ENCODE data around the gene AUTS2. TPM values are rescaled to one million over a fixed set of nuclear protein-coding genes. Genes with fewer than 3 reads are reported as not detected.

The AUTS2 gene
- total RNA-seq, 1 experiment from 2014 or later = 256 TPM

- Mint-ChIP-seq H3K27ac (no peak overlapping the region), H3K36me3 (ENCODE audit: insufficient read depth in 1 of 3, low read depth in 3 of 3) (no peaks in the 10 kb centered on the region), H3K4me3 (no peak overlapping the region), H3K4me1 (peaks cover 4 to 14% of the 10 kb centered on the region in 2 experiments), H3K9me3 (no peaks in the 10 kb centered on the region), H3K27me3 (ENCODE audit: low read depth) (no peaks in the 10 kb centered on the region)
- no peaks in the 10 kb centered on the region for H4K20me1 ChIP-seq (ENCODE audit: control insufficient read depth, insufficient read depth, insufficient read length)
- H3K27ac ChIP-seq (ENCODE audit: insufficient read length, low read depth, low read length) = no peak overlapping the region
- no peak overlapping the region for H2BK20ac ChIP-seq (ENCODE audit: low read depth, low read length, poor library complexity, severe bottlenecking)
- H3K27me3 ChIP-seq (ENCODE audit: insufficient read depth, low read length) = no peaks in the 10 kb centered on the region
- no peak overlapping the region for H3K4me2 ChIP-seq (ENCODE audit: insufficient read depth, insufficient read length, low read length)
- H3K56ac ChIP-seq (ENCODE audit: insufficient read length, low read depth, low read length) = no peak overlapping the region
- H3K79me1 ChIP-seq (ENCODE audit: insufficient read depth, low read depth, low read length, poor library complexity, severe bottlenecking) = no peaks in the 10 kb centered on the region
- no peak overlapping the region for H3K18ac ChIP-seq (ENCODE audit: insufficient read length, low read depth, low read length)
- H4K8ac ChIP-seq (replicated peaks; ENCODE audit: insufficient read length, low read depth, low read length) = no peak overlapping the region
- no peak overlapping the region for H3T11ph ChIP-seq (ENCODE audit: low read length)
- no peak overlapping the region for H2BK5ac ChIP-seq (ENCODE audit: insufficient read length, low read length)
- no peak overlapping the region for H2BK12ac ChIP-seq (ENCODE audit: insufficient read length, low read depth, low read length)
- no peak for DNase-seq
- no peaks in the 10 kb centered on the region for H3K23me2 ChIP-seq (ENCODE audit: insufficient read length, low read depth, low read length, poor library complexity, severe bottlenecking)
- no peaks in the 10 kb centered on the region for H3K4me1 ChIP-seq (ENCODE audit: insufficient read depth, low read length)
- no peak overlapping the region for H3K9ac ChIP-seq (ENCODE audit: extremely low read depth, insufficient read length, low read length)
- WGBS (ENCODE audit: extremely low coverage, insufficient read length, low lambda C conversion rate) = no CpG with 5 or more reads among the region's 2 CpGs
- H2BK15ac ChIP-seq (ENCODE audit: low read depth, low read length) = no peak overlapping the region
- H3K14ac ChIP-seq (ENCODE audit: insufficient read depth, low read length) = no peak overlapping the region
- H2BK120ac ChIP-seq (ENCODE audit: low read depth, low read length, poor library complexity, severe bottlenecking) = no peak overlapping the region
- no peaks in the 10 kb centered on the region for H3K79me2 ChIP-seq (ENCODE audit: insufficient read depth, low read length)
- no peak overlapping the region for H4K5ac ChIP-seq (ENCODE audit: insufficient read length, low read depth, low read length)
- H3K9me3 ChIP-seq (ENCODE audit: control insufficient read depth, low read depth, low read length) = no peaks in the 10 kb centered on the region
- TF ChIP-seq, protein P1, sequence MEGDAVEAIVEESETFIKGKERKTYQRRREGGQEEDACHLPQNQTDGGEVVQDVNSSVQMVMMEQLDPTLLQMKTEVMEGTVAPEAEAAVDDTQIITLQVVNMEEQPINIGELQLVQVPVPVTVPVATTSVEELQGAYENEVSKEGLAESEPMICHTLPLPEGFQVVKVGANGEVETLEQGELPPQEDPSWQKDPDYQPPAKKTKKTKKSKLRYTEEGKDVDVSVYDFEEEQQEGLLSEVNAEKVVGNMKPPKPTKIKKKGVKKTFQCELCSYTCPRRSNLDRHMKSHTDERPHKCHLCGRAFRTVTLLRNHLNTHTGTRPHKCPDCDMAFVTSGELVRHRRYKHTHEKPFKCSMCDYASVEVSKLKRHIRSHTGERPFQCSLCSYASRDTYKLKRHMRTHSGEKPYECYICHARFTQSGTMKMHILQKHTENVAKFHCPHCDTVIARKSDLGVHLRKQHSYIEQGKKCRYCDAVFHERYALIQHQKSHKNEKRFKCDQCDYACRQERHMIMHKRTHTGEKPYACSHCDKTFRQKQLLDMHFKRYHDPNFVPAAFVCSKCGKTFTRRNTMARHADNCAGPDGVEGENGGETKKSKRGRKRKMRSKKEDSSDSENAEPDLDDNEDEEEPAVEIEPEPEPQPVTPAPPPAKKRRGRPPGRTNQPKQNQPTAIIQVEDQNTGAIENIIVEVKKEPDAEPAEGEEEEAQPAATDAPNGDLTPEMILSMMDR (conservative IDR thresholded peaks at IDR 0.05) = no peak
- H3K4ac ChIP-seq (ENCODE audit: low read depth, low read length) = no peak overlapping the region
- H4K91ac ChIP-seq (ENCODE audit: insufficient read length, low read depth, low read length) = no peak overlapping the region
- no peak overlapping the region for H2AK5ac ChIP-seq (ENCODE audit: insufficient read length, low read length)
- H3K23ac ChIP-seq (ENCODE audit: insufficient read length, low read depth, low read length) = no peak overlapping the region
- H2AFZ ChIP-seq (ENCODE audit: low read length) = no peak overlapping the region
Measured at GRCh38 chr7:70341446-70341845, 743.2 kb downstream of the AUTS2 start.

Measured in H9 (cell line).